Neural progenitor cell (in vitro differentiated cells): ENCODE results near the gene SNX17.

Experiments used
- CTCF ChIP-seq: fragments of 200-600 bp; sonication (generic); IDR thresholded peaks from 2 replicates; pipeline ENCODE4 v1.5.1; 2017; ENCODE audit warnings: antibody characterized with exemption, mild to moderate bottlenecking
- EZH2phosphoT487 ChIP-seq: fragments of 200-600 bp; sonication (generic); IDR thresholded peaks from 2 replicates; pipeline ENCODE4 v1.6.1; 2017; ENCODE audit warnings: antibody characterized with exemption

GRCh38 chr2:27322766-27323595, 47.4 kb upstream of the SNX17 start, which contains the start of gene MPV17:
- no peak for TF ChIP-seq CTCF
- no peak for TF ChIP-seq EZH2phosphoT487
